ENCODE results near the gene PPFIA4.

The PPFIA4 gene

GRCh38 chr1:203099805-203100515, 73.7 kb downstream of the PPFIA4 start:
- DNase-seq (ENCODE audit: low spot score) = peak; percentile 86

- DNase-seq (ENCODE audit: low spot score) = no peak
Measured at GRCh38 chr1:203100516-203100869, 74.2 kb downstream of the PPFIA4 start.

- peak; percentile 80 for DNase-seq (ENCODE audit: low spot score)
Measured at GRCh38 chr1:203101813-203102634, 75.7 kb downstream of the PPFIA4 start.

- peak; percentile 83 for DNase-seq (ENCODE audit: low spot score)
Measured at GRCh38 chr1:203103216-203103615, 76.9 kb downstream of the PPFIA4 start.

- DNase-seq (ENCODE audit: low spot score) = no peak
Measured at GRCh38 chr1:203103829-203104495, 77.7 kb downstream of the PPFIA4 start.

GRCh38 chr1:203104789-203105390, 78.6 kb downstream of the PPFIA4 start:
- DNase-seq (ENCODE audit: low spot score) = no peak

- DNase-seq (ENCODE audit: low spot score) = no peak
Measured at GRCh38 chr1:203112475-203112874, 86.2 kb downstream of the PPFIA4 start.

GRCh38 chr1:203113308-203113707, 87.0 kb downstream of the PPFIA4 start:
- no peak for DNase-seq (ENCODE audit: low spot score)

- no peak for DNase-seq (ENCODE audit: low spot score)
Measured at GRCh38 chr1:203114202-203114601, 87.9 kb downstream of the PPFIA4 start.

GRCh38 chr1:203116091-203116820, 90.0 kb downstream of the PPFIA4 start:
- no peak for DNase-seq (ENCODE audit: low spot score)

- peak; percentile 83 for DNase-seq (ENCODE audit: low spot score)
Measured at GRCh38 chr1:203117611-203118575, 91.6 kb downstream of the PPFIA4 start.

- DNase-seq (ENCODE audit: low spot score) = no peak
Measured at GRCh38 chr1:203120325-203121153, 94.2 kb downstream of the PPFIA4 start.

- no peak for DNase-seq (ENCODE audit: low spot score)
Measured at GRCh38 chr1:203121186-203122015, 95.1 kb downstream of the PPFIA4 start.

GRCh38 chr1:203122159-203122558, 95.9 kb downstream of the PPFIA4 start:
- DNase-seq (ENCODE audit: low spot score) = no peak

- DNase-seq (ENCODE audit: low spot score) = no peak
Measured at GRCh38 chr1:203124011-203124410, 97.7 kb downstream of the PPFIA4 start.

- no peak for DNase-seq (ENCODE audit: low spot score)
Measured at GRCh38 chr1:203124546-203125317, 98.4 kb downstream of the PPFIA4 start.

- DNase-seq (ENCODE audit: low spot score) = peak; percentile 78
Measured at GRCh38 chr1:203126151-203126865, 100.0 kb downstream of the PPFIA4 start.
